Fibroblast of the aortic adventitia (primary cell): ENCODE results near the gene REM1. TPM values are rescaled to one million over a fixed set of nuclear protein-coding genes. Genes with fewer than 3 reads are reported as not detected.
A peak's percentile ranks its signal among the peaks of the same experiment; 100 is the strongest.
"Not testable (repeated sequence)": the region's sequence is repeated elsewhere in the genome, so short reads cannot be mapped to it uniquely, and the experiment has no call there.

Experiments
- DNase-seq: peaks from one replicate; pipeline ENCODE4 v3.0.0-alpha.2; 2010; ENCODE audit warnings: low read depth
- H3K4me3 ChIP-seq: 2 replicates; pipeline ENCODE4 v1.5.1; 2011; ENCODE audit warnings: low read depth, mild to moderate bottlenecking, control low read depth, low read length, moderate library complexity
- CTCF ChIP-seq: IDR thresholded peaks from 2 replicates; pipeline ENCODE4 v1.5.1; 2011; ENCODE audit warnings: mild to moderate bottlenecking, low read length, control low read depth, inconsistent platforms; ENCODE audit not compliant: insufficient read depth
- total RNA-seq: library from RNA; depleted of rRNA; stranded (reverse); fragments of >200 nt; gene quantifications from 2 replicates; pipeline ENCODE4 v1.2.3, GENCODE V29; 2012; ENCODE audit warnings: low replicate concordance

Gene REM1
- total RNA-seq, 1 donor = not detected

GRCh38 chr20:31449511-31450414, 25.3 kb upstream of the REM1 start:
- DNase-seq = no peak
- no peak for TF ChIP-seq CTCF
- no peak overlapping the region for H3K4me3 ChIP-seq

GRCh38 chr20:31452575-31452974, 22.5 kb upstream of the REM1 start:
- no peak for DNase-seq
- no peak for TF ChIP-seq CTCF
- H3K4me3 ChIP-seq = no peak overlapping the region

- no peak overlapping the region for H3K4me3 ChIP-seq
- no peak for DNase-seq
- TF ChIP-seq CTCF = no peak
These were observed 20.7 kb upstream of the REM1 start for GRCh38 chr20:31454361-31454760.

DNA sequence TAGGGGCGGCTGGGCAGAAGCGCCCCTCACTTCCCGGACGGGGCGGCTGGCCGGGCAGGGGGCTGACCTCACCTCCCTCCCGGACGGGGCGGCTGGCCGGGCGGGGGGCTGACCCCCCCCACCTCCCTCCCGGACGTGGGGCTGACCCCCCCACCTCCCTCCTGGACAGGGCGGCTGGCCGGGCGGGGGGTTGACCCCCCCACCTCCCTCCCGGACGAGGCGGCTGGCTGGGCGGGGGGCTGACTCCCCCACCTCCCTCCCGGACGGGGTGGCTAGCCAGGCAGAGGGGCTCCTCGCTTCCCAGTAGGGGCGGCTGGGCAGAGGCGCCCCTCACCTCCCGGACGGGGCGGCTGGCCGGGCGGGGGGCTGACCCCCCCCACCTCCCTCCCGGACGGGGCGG, 4.1 kb upstream of the REM1 start:
- H3K4me3 ChIP-seq, DNase-seq: not testable (repeated sequence)

GRCh38 chr20:31472395-31473330, 2.4 kb upstream of the REM1 start:
- peak; percentile 55 for DNase-seq
- no peak for TF ChIP-seq CTCF
- H3K4me3 ChIP-seq = no peak overlapping the region

DNA sequence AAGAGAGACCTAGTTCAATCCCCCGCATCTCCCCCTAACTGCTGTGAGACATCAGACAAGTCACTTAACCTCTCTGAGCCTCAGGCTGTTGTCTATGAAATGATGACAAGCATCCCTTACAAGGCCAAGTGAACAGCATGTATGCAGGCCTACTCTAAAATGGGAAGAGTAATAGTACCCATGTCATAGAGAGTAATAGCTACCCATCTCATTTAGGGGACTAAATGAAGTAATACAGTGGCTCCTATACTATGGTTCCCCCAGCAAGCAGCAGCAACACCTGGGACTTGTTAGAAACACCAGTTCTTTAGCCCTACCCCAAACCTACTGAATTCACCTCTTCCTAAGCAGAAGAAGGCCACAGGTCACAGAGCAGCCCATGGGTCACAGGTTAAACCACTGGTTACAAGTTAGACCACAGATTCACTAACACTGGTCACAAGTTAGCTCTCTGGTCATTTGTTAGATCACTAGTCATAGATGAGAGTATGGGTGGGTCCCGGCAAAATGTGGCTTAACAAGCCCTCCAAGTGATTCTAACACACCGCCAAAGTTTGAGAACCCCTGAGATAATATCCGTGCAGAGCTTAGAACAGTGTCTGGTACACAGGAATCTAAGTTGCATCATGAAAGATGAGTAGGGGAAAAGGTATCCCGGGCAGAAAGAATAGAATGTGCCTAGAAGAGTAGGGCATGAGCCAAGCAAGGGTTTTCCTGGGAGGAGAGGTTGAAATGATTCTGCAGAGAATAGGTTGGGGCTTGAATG, 1.6 kb upstream of the REM1 start:
- peak; percentile 21 for DNase-seq
- no peak overlapping the region for H3K4me3 ChIP-seq
- TF ChIP-seq CTCF = no peak

GRCh38 chr20:31474097-31474436, 1.0 kb upstream of the REM1 start:
- no peak for DNase-seq
- no peak for TF ChIP-seq CTCF
- H3K4me3 ChIP-seq = no peak overlapping the region
